Parietal lobe (tissue), 1 donor: ENCODE data around the gene ARHGEF18. TPM values are rescaled to one million over a fixed set of nuclear protein-coding genes. Genes with fewer than 3 reads are reported as not detected.

Source experiments
- total RNA-seq: library from RNA; depleted of rRNA; stranded (reverse); fragments of >200 nt; gene quantifications from one replicate; pipeline ENCODE4 v1.2.3, GENCODE V29; 2014

The ARHGEF18 gene
- total RNA-seq = 31.0 TPM

GRCh38 chr19:7348587-7349230, at the start of gene ARHGEF18:
ARHGEF18 (plus strand) TSS chr19:7348937; CDS start chr19:7362891, 13,954 bp downstream.

Other genes starting within 250 kb of the ARHGEF18 start
- 136 TPM for gene INSR, start 54.5 kb upstream of the ARHGEF18 start, total RNA-seq
- 0.94 TPM for gene PEX11G, start 140.1 kb downstream of the ARHGEF18 start, total RNA-seq
- 14.7 TPM for gene ZNF358, start 167.2 kb downstream of the ARHGEF18 start, total RNA-seq
- gene MCOLN1, start 173.7 kb downstream of the ARHGEF18 start, total RNA-seq = 13.1 TPM
- gene PNPLA6, start 186.8 kb downstream of the ARHGEF18 start, total RNA-seq = 57.9 TPM
- gene CAMSAP3, start 246.9 kb downstream of the ARHGEF18 start, total RNA-seq = 28.2 TPM